HG03565 (cell line): ENCODE data around the gene POU6F2.

Experiments used
- ATAC-seq: cut with Tn5 transposase; IDR thresholded peaks from one replicate; pipeline ENCODE4 v1.9.1; 2021; ENCODE audit warnings: mild to moderate bottlenecking, moderate library complexity; ENCODE audit not compliant: unreplicated experiment

Gene POU6F2

GRCh38 chr7:39384386-39384785, 406.7 kb downstream of the POU6F2 start:
- ATAC-seq = no peak

DNA sequence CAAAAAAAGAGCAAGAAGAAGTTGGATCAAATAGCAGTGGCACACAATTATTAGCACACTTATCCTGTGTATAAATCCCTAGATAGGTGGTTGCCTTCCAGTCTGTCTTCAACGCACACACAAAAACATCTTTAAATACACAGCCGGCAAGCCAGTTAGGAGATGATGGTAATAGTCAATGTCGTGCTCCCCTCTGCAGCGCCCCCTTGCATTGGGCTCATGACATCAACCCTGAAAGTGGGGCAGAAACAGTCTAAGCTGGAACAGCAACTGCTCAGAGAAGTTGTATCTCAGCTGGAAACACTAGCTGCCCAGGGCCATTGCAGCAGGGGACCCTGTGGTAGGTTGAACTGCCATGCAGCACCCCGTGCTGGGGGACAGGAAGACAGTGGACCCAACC, 409.0 kb downstream of the POU6F2 start:
- no peak for ATAC-seq

GRCh38 chr7:39392151-39392550, 414.4 kb downstream of the POU6F2 start:
- ATAC-seq = no peak

GRCh38 chr7:39394105-39394680, 416.5 kb downstream of the POU6F2 start:
- ATAC-seq = no peak

- no peak for ATAC-seq
These were observed 421.7 kb downstream of the POU6F2 start for GRCh38 chr7:39399458-39399857.

DNA sequence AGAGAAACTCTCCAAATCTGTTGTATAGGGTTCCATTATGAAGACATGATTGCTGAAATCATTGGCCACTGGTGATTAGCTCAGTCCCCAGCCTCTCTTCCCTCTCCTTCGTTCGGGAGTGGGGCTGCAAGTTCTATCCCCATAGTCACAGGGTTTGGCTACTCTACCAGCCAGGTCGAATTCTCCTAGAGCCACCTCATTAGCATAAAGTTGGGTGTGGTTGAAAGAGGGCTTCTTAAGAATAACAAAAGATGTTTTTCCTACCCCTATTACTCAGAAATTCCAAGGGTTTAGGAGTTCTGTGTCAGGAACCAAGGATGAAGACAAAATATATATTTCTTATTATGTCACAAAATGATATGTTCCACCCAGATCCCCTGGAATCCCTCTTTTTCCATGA, 422.3 kb downstream of the POU6F2 start:
- no peak for ATAC-seq

- ATAC-seq = no peak
These were observed 423.1 kb downstream of the POU6F2 start for GRCh38 chr7:39400836-39401235.

DNA sequence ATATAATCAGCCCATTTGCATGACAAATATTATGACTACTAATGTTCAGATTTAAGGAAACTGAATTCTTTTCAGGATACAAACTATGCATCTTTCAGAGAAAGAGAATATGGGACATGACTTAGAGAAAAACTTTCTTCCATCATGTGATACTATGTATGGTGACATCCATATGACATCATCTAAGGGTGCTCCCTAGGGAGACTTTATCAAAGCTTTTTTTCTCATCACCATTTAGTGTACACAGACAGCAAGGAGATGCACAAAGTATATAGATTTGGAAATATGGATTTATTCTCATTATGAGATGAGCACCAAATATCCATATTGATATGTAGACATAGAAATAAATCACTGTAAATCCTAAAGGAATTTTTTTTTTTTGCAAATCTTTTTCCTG, 424.3 kb downstream of the POU6F2 start:
- ATAC-seq = no peak

DNA sequence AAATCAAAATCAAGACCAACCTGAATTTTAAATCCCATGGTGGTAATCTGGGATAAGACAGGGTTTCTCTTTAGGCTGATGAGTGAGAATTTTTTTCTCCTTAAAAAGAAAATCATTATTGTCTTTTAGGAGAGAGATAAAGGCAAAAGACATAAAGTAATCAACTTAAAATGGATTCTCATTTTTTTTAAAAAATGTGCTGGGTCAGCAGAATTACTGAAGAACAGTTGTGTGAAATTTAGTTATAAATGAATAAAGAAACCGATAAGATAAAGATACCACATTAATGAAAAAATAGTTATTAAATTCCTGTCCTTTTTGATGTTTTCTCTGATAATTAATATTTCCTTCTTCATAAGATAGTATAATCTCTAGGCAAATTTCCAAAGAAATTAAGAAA, 427.2 kb downstream of the POU6F2 start:
- no peak for ATAC-seq

GRCh38 chr7:39405581-39405980, 427.9 kb downstream of the POU6F2 start:
- no peak for ATAC-seq

- no peak for ATAC-seq
These were observed 428.8 kb downstream of the POU6F2 start for GRCh38 chr7:39406467-39406866.

GRCh38 chr7:39407137-39407536, 429.4 kb downstream of the POU6F2 start:
- ATAC-seq = no peak

DNA sequence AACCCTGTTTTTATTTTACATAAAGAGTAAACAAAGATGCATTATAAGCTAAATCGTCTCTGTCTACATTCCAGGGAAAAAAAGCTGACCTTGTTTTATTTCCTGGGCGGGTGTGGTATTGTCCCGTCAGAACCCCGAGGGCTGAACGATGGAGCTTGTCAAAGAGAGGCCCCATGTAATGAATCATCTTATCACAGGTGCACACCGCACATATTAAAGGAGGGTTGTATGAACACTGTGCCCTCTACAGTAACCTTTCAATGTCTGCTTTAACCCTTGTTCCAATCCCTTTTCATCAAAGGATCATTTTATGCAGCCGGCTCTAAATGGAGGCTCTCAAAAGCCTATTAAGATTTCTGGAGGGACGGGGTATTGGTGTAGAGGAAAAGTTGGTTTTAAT, 430.0 kb downstream of the POU6F2 start:
- no peak for ATAC-seq

DNA sequence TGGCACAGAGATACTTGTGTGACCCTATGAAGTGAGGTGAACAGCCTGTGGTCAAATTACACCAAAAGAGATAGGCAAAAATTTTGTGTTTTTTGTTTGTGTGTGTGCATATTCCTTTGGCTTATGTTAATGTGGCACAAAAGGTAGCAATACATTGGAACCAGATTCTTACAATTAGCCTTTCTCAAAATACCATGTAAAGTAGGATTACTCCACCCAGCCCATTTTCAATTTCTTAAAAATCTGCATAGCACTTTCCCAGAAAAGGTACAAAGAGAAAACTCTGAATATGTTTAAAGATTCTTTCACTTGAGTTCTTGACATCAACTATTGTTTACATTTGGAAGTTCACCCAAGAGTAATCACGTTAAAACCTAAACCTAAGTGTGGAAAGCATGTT, 431.2 kb downstream of the POU6F2 start:
- no peak for ATAC-seq

DNA sequence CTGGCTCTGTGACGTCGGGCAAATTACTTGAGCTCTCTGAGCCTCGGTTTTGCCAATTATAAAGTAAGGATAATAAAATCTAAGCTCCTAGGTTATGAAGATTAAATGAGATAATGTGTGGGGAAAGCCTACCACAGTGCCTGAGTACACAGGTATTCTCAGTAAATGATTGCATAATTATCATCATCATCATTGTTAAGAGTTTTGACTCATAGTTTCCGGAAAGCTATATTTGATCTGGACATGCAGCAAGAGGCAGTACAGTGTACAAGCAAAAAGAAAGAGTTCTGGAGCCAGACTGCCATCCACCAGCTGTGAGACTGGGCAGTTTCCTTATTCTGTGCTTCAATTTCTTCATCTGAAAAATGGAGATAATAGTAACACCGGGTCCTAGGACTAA, 432.9 kb downstream of the POU6F2 start:
- ATAC-seq = no peak

DNA sequence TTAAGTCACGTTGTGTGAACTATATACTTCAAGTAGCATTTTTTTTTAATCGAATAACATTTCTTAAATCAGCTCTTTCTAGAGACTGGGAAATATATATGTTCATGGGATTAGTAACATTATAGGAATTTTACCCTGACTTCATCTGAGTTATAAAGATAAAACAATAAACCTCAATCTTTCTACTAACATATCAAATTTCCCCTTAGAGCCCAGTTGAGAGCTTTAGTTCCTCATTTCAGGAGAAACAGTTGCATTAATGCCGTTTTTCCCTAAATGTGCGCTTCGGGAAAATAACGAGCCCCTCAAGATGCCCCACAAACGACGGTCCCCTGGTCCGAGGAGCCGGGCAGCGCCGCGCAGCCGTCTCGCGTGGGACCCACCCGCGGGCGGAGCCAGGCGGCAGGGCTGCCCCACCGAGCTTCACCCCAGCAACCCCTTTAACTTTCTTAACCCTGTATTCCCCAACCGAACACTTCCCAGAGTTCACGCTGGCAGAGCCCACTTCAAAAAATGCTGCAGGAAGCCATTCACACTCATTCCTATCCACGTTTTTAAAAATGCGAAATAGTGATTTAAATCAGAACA, 436.0 kb downstream of the POU6F2 start:
- ATAC-seq = no peak

GRCh38 chr7:39414224-39415035, 436.7 kb downstream of the POU6F2 start:
- peak; percentile 80 for ATAC-seq

DNA sequence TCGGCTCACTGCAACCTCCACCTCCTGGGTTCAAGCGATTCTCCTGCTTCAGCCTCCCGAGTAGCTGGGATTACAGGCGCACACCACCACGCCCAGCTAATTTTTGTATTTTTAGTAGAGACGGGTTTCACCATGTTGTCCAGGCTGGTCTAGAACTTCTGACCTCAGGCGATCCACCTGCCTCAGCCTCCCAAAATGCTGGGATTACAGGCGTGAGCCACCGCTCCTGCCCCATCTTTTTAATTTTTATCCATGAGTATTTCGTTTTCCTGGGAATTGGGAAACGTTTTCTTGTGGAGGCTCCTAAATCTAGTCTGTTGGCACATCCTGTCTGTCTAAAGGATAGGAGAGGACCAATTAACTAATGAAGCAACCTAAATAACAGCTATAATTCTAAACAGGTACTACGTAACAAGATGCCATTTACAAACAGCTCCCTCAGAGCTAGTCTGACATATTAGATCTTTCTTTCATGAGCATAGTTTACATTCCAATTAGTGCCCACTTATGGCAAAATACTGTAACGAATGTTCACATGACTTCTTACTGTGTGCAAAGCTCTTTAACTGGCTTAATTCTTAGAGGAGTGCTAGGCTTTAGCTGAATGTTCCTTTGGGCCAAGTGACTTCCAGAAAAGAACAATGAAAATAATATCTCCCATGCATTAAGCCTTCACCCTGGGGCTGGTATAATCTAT, 437.5 kb downstream of the POU6F2 start:
- ATAC-seq = no peak

DNA sequence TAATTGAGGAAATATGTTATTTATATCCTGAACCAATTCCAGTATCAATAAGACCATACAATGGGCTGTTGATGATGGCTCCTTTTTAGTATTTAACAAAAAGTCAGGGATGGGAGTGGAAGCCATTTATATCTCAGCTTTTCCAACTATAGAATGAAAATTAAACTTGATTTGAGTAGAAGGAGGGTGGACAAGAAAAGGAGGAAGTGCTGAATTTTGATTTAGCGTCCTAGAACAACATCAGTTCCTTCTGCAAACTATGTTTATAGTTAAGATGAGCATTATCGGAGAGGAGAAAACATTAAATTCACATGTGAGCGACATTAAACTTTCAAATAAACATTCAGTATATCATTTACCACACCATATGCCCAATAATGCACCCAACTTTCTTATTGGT, 439.2 kb downstream of the POU6F2 start:
- ATAC-seq = no peak

DNA sequence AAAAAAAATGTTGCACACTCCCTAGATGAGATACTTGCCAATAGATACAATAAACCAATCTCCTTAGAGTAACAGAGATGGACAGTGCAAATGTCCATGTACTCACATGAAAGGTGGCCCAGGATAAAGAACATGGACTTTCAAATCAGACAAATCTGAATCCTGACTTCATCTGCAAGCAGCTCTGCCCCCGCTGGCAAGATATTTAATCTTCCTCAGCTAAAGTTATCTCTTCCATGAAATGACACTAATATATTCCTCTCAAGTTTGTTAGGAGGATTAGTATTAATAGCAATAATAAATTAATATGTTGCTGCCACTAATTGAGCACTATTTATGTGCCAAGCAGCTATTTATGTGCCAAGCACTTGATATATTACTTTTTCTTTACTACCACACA, 439.9 kb downstream of the POU6F2 start:
- ATAC-seq = no peak

GRCh38 chr7:39421251-39421650, 443.5 kb downstream of the POU6F2 start:
- no peak for ATAC-seq

DNA sequence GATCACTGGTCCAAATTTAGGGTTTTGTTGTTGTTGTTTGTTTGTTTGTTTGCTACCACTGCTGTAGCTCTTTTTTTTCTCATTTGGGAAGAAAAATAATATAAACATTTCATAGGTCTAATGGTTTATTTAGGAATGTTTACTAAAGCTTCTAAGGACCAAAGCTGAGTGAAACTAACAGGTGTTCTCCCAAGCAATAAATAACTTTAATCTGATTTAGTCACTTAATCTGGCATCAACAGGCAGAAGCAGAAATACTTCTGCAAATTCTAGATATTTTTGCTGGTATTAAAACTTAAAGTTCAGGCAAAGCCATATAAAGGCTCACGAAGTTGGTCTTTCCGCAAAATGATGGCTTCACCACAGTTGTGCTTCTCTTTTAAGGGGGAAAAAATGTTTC, 444.0 kb downstream of the POU6F2 start:
- no peak for ATAC-seq
